GM23248 (cell line): ENCODE results near the gene PIEZO2. TPM values are rescaled to one million over a fixed set of nuclear protein-coding genes. Genes with fewer than 3 reads are reported as not detected.
A peak's percentile ranks its signal among the peaks of the same experiment; 100 is the strongest.

Experiments
- DNase-seq: peaks from one replicate; pipeline ENCODE4 v3.0.0-alpha.2; 2015
- H2AFZ ChIP-seq: fragments of 200-600 bp; sonication (generic); 2 replicates; pipeline ENCODE4 v1.6.1; 2016; ENCODE audit warnings: antibody characterized with exemption
- H3F3A ChIP-seq: fragments of 200-600 bp; sonication (generic); 2 replicates; pipeline ENCODE4 v1.6.1; 2016; ENCODE audit warnings: mild to moderate bottlenecking, antibody characterized with exemption, mixed run types; ENCODE audit not compliant: insufficient read depth
- H3K27ac ChIP-seq: fragments of 200-600 bp; sonication (generic); 2 replicates; pipeline ENCODE4 v1.5.1; 2016; ENCODE audit warnings: mild to moderate bottlenecking
- H3K27me3 ChIP-seq: fragments of 200-600 bp; sonication (generic); replicated peaks from 2 replicates; pipeline ENCODE4 v1.6.1; 2016; ENCODE audit warnings: mild to moderate bottlenecking; ENCODE audit not compliant: insufficient read depth
- H3K36me3 ChIP-seq: fragments of 200-600 bp; sonication (generic); 2 replicates; pipeline ENCODE4 v1.6.1; 2016; ENCODE audit warnings: low read depth, mild to moderate bottlenecking
- H3K4me1 ChIP-seq: fragments of 200-600 bp; sonication (generic); 2 replicates; pipeline ENCODE4 v1.6.1; 2016; ENCODE audit warnings: mild to moderate bottlenecking; ENCODE audit not compliant: insufficient read depth
- H3K4me2 ChIP-seq: fragments of 200-600 bp; sonication (generic); one replicate; pipeline ENCODE4 v1.6.1; 2016; ENCODE audit warnings: mild to moderate bottlenecking; ENCODE audit not compliant: unreplicated experiment
- H3K4me3 ChIP-seq: fragments of 200-600 bp; sonication (generic); 2 replicates; pipeline ENCODE4 v1.5.1; 2016; ENCODE audit warnings: mild to moderate bottlenecking
- H3K79me2 ChIP-seq: fragments of 200-600 bp; sonication (generic); 2 replicates; pipeline ENCODE4 v1.6.1; 2016; ENCODE audit warnings: mild to moderate bottlenecking; ENCODE audit not compliant: insufficient read depth
- H3K9ac ChIP-seq: fragments of 200-600 bp; sonication (generic); 2 replicates; pipeline ENCODE4 v1.6.1; 2016; ENCODE audit warnings: mild to moderate bottlenecking
- H3K9me2 ChIP-seq: fragments of 200-600 bp; sonication (generic); 2 replicates; pipeline ENCODE4 v1.6.1; 2016; ENCODE audit warnings: mixed run types, mild to moderate bottlenecking, moderate library complexity; ENCODE audit not compliant: insufficient read depth
- H3K9me3 ChIP-seq: fragments of 200-600 bp; sonication (generic); one replicate; pipeline ENCODE4 v1.6.1; 2017; ENCODE audit warnings: low read depth
- H4K20me1 ChIP-seq: fragments of 200-600 bp; sonication (generic); 2 replicates; pipeline ENCODE4 v1.6.0; 2016; ENCODE audit not compliant: insufficient read depth
- EZH2 ChIP-seq: fragments of 200-600 bp; sonication (generic); IDR thresholded peaks from 2 replicates; pipeline ENCODE4 v1.6.1; 2018; ENCODE audit warnings: antibody characterized with exemption, mild to moderate bottlenecking; ENCODE audit not compliant: insufficient read depth, poor library complexity, severe bottlenecking
- EZH2phosphoT487 ChIP-seq: fragments of 200-600 bp; sonication (generic); IDR thresholded peaks from 2 replicates; pipeline ENCODE4 v1.6.1; 2018; ENCODE audit warnings: antibody characterized with exemption, moderate library complexity, mild to moderate bottlenecking, low read depth; ENCODE audit not compliant: insufficient read depth
- WGBS, 2 experiments: methylation state at CpG; one replicate each; pipeline ENCODE4 v1.1.6; 2015 to 2017; ENCODE audit warnings: low lambda C conversion rate in 2 of 2, low coverage in 1 of 2; ENCODE audit errors: missing lambda C conversion rate in 2 of 2; 5-methylcytosine and 5-hydroxymethylcytosine counted together
- in situ Hi-C: fragments of 300-500 bp; cut with MboI; formaldehyde crosslinking; loops from 2 replicates; pipeline ENCODE4 v1.15.0; 2020
- polyA plus RNA-seq: library from polyadenylated mRNA; unstranded; fragments of >200 nt; fragmentation: Nextera tagmentation; extraction: Ambion mirVana; gene quantifications from 2 replicates; pipeline ENCODE4 v1.2.1, GENCODE V29; 2016
- total RNA-seq: library from RNA; depleted of rRNA; stranded (reverse); fragments of >200 nt; shearing (Covaris generic); gene quantifications from 2 replicates; pipeline ENCODE4 v1.2.3, GENCODE V29; 2014

PIEZO2 gene
- total and polyA plus RNA-seq, 2 experiments from 2014 or later = 0.93 to 1.5 TPM

DNA sequence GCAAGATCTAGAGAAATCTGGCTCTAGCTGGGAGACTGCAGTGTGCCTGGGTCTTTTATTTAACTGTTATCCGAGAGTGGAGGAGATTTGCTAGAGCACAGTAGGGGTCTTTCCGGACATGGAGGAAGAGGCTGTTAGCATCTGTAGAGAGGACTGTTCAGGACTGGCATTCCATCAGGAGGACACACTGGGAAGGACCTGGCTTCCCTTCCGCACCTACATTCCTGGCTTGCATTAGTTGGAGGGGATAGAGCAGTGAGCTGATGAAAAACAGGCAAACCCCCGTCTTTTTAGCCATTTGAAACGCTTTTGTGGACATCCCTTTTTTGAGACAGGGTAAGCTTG, 874 bp upstream of the PIEZO2 start:
- Histone ChIP-seq H3K4me1 (0 out of 2 replicates have a peak, but pooled peaks cover under 1% of the 10 kb centered on the region), H4K20me1 (no peaks in the 10 kb centered on the region), H3F3A (no peaks in the 10 kb centered on the region), H3K4me3 (no peak overlapping the region), H3K4me2 (no peak overlapping the region), H3K27ac (no peak overlapping the region), H3K27me3 (peaks cover 49% of the 10 kb centered on the region), H3K9me3 (no peaks in the 10 kb centered on the region), H3K9ac (no peak overlapping the region), H2AFZ (no peak overlapping the region), H3K79me2 (no peaks in the 10 kb centered on the region), H3K36me3 (no peaks in the 10 kb centered on the region), H3K9me2 (no peaks in the 10 kb centered on the region)
- 80 to 81% methylated on average over 5 of the region's 5 CpGs for WGBS, 2 experiments
- no peak for DNase-seq
- no peak for TF ChIP-seq EZH2
- TF ChIP-seq EZH2phosphoT487 = no peak
- in situ Hi-C loops = loop anchor here (25.0 kb wide), 1 partner anchor 588 kb away; no protein-coding TSS in a partner anchor

DNA sequence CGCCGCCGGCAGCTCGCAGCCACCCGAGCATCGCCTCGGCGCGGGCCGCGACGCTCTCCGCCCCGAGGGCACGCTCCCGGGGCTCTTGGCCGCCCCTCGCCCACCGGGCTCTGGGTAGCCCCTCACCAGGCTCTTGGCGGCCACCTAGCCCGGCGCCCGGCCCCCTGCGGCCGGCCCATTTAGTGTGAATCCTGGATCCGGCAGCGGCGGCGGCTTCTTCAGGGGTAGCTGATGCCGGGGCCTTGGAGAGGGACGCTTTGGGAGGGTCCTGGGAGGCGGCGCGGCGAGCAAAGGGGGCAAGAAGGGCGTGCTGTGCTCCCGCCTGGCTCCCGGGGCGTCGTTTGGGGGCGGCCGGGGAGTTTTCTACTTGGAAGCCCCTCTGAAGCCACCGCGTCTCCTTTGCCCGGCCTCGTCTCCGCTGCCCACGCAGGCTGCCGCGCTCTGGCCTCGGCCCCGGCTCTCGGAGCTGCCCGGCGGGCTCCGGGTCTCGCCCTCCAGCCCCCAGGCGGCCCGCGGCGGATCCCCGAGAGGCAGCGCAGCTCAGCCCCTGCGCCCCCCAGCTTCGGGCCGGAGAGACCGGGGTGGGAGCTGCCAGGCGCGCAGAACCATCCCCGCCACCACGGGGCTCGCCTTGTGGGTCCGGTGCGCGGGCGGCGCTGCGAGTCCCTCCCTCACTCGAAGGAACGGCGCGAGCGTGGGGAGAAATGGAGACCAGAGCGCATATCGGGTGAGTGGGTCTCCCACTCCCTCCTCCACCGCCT, 509 bp downstream of the PIEZO2 start:
- in situ Hi-C loops = loop anchor here (25.0 kb wide), 1 partner anchor 287 kb away; no protein-coding TSS in a partner anchor

DNA sequence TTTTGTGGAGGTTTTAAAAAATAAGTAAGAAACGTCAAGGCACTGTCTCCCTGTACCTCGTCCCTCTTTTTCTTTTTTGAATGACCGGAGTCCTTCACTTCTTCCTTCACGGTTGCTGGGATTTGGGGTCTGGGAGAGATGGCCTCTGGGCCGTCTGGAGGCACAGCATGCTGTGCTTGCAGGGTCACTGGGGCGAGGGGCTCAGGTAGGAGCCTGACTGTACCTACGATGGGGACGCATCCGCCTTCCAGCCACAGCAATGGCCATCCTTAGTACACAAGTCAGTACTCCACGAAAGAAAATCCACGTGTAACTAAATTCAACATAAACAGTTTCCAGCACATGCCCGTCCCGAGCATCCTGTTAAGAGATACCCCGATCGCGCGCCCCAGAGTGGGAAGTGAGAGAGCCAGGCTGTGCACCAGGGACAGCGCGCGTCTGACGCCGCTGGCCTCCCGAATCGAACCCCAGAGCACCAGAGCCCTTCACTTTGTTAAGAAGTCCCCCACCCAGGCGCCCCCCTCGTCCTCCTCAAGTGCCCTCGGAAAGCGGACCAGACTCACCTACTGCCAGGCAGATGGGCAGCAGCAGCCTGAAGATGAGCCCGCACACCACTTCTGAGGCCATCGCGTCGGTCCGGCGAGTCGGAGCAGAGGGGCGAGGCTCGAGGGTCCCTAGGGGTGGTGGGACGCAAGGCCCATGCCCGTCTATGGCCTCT, 1.2 kb downstream of the PIEZO2 start:
- H3K9me2 ChIP-seq = no peaks in the 10 kb centered on the region
- peak; percentile 22 for DNase-seq
- H4K20me1 ChIP-seq = no peaks in the 10 kb centered on the region
- H2AFZ ChIP-seq = peak overlapping the region; percentile 69; the same call in 1 of the 2 replicates
- in situ Hi-C loops = loop anchor here (25.0 kb wide), 1 partner anchor 286 kb away; no protein-coding TSS in a partner anchor
- WGBS, 2 experiments = 8 to 13% methylated on average over 38 to 39 of the region's 39 CpGs
- no peaks in the 10 kb centered on the region for H3K36me3 ChIP-seq
- no peak overlapping the region for H3K4me2 ChIP-seq
- H3K9ac ChIP-seq = no peak overlapping the region
- no peaks in the 10 kb centered on the region for H3K9me3 ChIP-seq
- peak overlapping the region; percentile 67; the same call in 1 of the 2 replicates for H3K4me3 ChIP-seq
- no peak overlapping the region for H3K27ac ChIP-seq
- no peaks in the 10 kb centered on the region for H3F3A ChIP-seq
- TF ChIP-seq EZH2phosphoT487 = no peak
- TF ChIP-seq EZH2 = peak; percentile 91
- no peaks in the 10 kb centered on the region for H3K4me1 ChIP-seq
- H3K79me2 ChIP-seq = no peaks in the 10 kb centered on the region
- H3K27me3 ChIP-seq = peaks cover 51% of the 10 kb centered on the region

More for the DNA sequence above, 509 bp downstream of the PIEZO2 start:
- peak; percentile 35 for DNase-seq
- no peak overlapping the region for H3K27ac ChIP-seq
- no peak overlapping the region for H3K9ac ChIP-seq
- 0 to 3% methylated on average over 43 to 84 of the region's 86 CpGs for WGBS, 2 experiments
- H3K9me3 ChIP-seq = no peaks in the 10 kb centered on the region
- peaks cover 51% of the 10 kb centered on the region for H3K27me3 ChIP-seq
- no peaks in the 10 kb centered on the region for H3K4me1 ChIP-seq
- TF ChIP-seq EZH2phosphoT487 = no peak
- TF ChIP-seq EZH2 = peak; percentile 41
- peak overlapping the region; percentile 30 for H3K4me2 ChIP-seq
- peak overlapping the region; percentile 67 for H3K4me3 ChIP-seq
- no peaks in the 10 kb centered on the region for H4K20me1 ChIP-seq
- no peaks in the 10 kb centered on the region for H3F3A ChIP-seq
- H3K36me3 ChIP-seq = no peaks in the 10 kb centered on the region
- H3K79me2 ChIP-seq = no peaks in the 10 kb centered on the region
- no peaks in the 10 kb centered on the region for H3K9me2 ChIP-seq
- H2AFZ ChIP-seq = peak overlapping the region; percentile 69

DNA sequence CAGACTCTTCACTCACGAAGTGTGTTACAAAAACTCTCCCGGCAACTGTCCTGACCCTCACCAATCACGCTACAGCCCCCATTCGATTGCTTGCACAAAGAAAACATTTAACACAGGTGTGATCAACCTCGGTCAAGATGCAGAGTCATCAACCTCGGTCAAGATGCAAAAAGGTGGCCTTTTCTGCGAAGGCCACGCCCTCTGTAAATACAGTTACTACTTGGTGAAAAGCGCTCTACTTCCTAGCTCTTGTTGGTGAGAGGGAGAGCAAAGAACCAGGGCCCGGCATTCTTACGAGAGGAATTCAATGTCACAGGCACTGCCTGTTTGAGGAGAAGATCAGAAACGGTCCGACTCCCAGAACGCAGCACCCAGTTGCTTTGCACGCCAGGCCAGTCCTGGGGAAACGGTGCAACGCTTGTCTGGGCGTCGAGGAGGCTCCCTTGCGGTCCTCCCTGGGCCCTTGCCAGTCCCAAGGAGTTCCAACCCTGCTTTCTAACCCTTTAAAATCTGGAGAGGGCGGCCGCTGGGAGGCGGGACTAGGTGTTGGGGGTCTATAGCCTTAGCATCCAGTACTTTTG, 1.9 kb downstream of the PIEZO2 start:
- H3K9me3 ChIP-seq = no peaks in the 10 kb centered on the region
- H3K9ac ChIP-seq = no peak overlapping the region
- no peaks in the 10 kb centered on the region for H3F3A ChIP-seq
- H3K4me2 ChIP-seq = no peak overlapping the region
- in situ Hi-C loops = loop anchor here (25.0 kb wide), 1 partner anchor 285 kb away; no protein-coding TSS in a partner anchor
- no peaks in the 10 kb centered on the region for H3K36me3 ChIP-seq
- no peaks in the 10 kb centered on the region for H3K79me2 ChIP-seq
- 18 to 21% methylated on average over 23 of the region's 23 CpGs for WGBS, 2 experiments
- no peak overlapping the region for H3K27ac ChIP-seq
- TF ChIP-seq EZH2phosphoT487 = no peak
- TF ChIP-seq EZH2 = no peak
- H4K20me1 ChIP-seq = no peaks in the 10 kb centered on the region
- no peak for DNase-seq
- H3K27me3 ChIP-seq = peaks cover 51% of the 10 kb centered on the region
- H3K4me3 ChIP-seq = peak overlapping the region; percentile 67; the same call in 1 of the 2 replicates
- no peak overlapping the region for H2AFZ ChIP-seq
- no peaks in the 10 kb centered on the region for H3K4me1 ChIP-seq
- no peaks in the 10 kb centered on the region for H3K9me2 ChIP-seq
